NCI-H2107 (cell line): ENCODE data around the gene DNAJC22.
"Not testable (repeated sequence)": the region's sequence is repeated elsewhere in the genome, so short reads cannot be mapped to it uniquely, and the experiment has no call there.

ENCODE experiments used
- DNase-seq: peaks from one replicate; lab custom pipeline; 2025; lab: John Stamatoyannopoulos, UW

Gene DNAJC22

DNA sequence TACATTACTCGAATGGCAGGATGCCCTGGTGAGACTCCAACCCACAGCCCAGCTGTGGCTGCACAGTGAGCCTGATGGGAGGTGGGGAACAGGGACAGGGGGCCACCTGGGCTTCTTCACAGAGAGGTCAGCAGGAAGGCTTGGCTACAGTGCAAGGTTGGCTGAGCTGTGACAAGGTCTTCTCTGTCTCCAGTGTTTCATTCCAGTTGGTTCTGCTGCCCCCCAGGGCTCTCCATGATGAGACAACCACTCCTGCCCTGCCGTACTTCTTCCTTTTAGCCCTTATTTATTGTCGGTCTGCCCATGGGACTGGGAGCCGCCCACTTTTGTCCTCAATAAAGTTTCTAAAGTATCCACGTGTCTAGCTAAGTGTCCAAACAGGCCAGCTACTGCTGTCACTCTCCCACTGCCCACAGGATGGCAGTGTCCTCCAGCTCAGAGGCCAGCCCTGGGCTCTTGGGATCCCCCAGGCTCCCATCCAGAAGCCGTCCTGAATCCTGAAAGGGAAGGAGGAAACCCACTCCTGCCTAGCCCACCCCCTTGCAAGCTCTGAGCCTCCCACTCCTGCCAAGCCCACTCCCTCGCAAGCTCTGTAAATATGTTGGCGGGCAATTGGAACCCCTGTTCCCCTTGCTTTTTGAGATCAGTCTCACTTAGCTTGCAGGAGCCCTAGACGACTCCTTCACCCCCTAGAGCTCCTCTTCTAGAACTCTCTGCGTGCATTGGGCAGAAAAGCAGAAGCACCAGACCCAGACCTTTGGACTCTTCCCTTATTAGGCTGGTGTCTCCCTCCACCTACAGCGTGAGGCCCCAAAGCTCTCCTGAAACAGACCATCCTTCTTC, 15.1 kb upstream of the DNAJC22 start:
- DNase-seq: no peak

DNA sequence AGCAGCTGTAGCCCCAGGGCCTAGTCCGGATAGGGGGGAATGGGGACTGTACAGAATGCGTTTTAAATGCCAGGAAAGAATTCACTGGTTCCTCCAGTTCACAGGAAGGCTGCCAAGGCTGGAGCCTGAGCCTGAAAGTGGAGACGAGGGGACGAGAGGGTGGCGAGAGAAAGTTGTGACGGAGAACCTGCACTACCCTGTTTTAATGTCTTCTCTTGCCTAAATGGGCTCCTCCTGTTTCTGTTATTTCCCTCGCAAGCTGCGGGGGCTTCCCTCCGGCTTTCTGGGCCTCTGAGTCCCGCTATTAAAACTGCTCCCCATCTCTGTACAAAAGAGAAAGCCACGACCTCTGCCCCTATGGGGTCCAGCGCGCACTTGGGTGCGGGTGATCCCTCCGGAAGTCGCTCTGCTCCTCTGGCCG, 14.2 kb upstream of the DNAJC22 start:
- DNase-seq: no peak

DNA sequence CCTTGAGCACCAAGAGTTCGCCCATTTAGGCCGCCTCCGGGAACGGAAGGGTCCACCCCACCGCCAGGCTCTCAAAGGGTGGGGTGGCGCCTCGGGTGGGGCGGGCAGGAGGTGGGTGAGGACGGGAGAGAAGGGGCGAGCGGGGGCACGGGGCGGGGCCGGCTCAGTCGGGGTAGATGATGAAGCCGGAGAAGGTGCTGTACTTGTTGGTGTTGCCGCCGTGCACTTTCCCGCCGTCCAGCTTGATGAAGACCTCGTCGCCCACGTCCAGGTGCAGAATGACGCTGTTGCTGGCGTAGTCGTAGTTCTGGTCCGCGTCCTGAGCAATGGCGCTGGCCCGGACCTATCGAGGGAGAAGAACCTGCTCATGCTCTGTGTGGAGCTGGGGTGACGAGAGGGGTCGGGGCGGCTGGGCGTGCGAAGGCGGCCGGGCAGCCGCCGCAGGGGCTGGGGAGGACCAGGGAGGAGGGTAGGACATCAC, 13.8 kb upstream of the DNAJC22 start:
- DNase-seq: no peak

DNA sequence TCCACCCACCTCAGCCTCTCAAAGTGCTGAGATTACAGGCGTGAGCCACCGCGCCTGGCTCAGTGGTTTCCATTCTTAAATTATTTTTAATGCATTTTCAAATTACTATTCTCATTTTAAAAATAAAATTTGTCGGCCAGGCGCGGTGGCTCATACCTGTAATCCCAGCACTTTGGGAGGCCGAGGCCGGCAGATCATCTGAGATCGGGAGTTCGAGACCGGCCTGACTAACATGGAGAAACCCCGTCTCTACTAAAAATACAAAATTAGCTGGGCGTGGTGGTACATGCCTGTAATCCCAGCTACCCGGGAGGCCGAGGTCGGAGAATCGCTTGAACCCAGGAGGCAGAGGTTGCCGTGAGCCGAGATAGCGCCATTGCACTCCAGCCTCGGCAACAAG, 12.9 kb upstream of the DNAJC22 start:
- not testable (repeated sequence) for DNase-seq

DNA sequence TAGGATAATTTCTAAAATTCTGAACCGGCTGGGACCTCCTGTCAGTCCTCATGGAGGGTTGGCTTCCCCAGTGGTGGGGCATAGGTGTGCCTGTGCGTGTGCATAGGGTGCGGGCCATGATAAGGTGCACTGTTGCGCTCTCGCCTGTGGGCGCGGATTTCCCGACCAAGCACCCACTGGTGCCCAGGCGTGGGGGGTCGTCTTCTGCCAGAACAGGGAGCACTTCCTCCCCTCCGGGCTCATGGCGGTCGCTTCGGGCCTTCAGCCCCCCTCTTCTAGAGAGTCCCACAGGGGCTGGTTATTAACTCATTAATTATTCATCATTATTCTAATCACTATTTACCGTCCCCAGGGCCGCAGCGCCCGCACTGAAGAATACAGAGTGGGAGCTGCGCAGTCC, 12.5 kb upstream of the DNAJC22 start:
- no peak for DNase-seq

DNA sequence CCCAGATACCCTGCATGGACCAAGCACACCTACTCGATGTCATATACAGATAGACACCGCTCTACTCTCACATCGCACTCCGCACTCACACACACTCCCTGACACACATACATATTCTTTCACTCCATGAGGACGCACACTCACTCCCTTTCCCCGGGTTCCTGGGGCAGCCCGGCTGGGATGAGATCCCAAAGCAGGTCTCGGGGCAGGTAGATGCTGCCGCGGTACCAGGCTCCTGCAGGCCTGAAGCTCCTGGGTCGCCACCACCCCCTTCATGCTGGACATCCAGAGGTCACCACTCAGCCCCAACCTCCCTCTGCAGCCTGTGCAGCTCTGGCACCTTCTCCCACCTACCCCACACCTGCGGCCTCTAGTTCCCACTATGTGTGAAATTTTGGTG, 12.0 kb upstream of the DNAJC22 start:
- no peak for DNase-seq

DNA sequence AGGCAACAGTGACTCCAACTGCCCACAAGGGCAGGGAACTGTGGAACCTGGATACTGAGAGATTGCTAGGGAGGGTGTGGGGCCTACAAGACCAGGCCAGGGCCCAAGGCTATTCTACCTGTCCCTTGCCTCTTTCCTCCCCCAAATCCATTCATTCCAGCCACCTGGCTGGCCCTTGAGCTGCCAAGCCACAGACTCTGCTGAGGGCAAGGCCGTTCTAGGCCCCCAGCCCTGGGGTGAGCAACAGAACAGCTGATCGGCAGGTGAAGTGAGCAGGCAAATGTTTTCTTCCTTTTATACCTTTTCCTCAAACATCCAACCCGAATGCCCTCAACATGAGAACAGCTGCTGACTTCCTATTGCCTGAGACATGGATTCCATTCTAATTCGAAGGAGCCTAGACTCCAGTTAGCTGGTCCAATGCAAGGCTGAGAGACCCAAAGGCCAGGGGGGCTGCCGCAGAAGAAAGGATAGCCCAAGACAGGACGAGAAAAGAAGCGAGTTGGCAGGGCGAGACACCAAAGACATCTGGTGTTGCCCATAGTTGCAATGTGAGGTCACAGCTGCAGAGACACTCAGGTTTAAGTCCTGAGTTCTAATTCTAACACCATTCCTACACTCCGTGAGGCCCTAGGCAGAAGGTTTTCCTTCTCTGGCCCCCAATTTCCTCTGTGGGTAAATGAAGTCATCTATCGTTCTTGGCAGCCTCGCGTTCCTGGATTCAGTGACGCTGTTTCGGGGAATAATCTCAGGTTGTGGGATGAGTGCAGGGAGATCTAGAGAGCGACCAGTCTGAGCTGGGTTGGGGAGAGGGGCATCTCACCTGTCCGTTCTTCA, 11.4 kb upstream of the DNAJC22 start:
- DNase-seq: no peak

DNA sequence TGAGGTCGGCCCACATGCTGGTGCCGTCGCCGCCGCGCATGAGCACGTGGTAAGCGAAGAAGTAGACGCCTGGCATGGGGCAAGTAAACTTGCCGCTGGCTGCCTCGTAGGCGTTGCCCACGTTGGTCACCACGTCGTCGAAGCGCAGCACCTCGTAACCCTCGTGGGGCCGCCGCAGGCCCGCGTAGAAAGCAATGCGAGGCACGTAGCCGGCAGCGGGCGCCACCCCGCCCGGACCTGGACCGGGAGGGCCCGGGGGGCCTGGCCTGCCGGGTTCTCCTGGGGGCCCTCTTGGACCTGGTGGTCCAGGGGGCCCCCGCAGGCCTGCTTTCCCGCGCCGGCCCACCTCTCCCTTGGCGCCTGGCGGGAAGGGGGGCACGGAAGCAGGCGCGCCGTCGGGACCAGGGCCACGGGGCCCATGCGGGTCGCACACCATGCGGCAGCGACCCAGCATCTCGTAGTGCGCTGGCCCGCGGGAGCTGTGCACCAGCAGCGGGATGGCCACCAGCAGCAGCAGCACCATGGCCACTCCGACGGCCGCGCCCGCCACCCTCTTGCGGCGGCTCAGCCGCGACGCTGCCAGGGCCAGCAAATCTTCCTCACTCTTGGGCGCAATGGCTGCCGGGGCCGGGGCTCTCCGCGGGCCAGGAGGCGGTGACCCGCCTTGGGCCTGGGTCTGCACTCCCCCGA, 10.6 kb upstream of the DNAJC22 start:
- DNase-seq: no peak

DNA sequence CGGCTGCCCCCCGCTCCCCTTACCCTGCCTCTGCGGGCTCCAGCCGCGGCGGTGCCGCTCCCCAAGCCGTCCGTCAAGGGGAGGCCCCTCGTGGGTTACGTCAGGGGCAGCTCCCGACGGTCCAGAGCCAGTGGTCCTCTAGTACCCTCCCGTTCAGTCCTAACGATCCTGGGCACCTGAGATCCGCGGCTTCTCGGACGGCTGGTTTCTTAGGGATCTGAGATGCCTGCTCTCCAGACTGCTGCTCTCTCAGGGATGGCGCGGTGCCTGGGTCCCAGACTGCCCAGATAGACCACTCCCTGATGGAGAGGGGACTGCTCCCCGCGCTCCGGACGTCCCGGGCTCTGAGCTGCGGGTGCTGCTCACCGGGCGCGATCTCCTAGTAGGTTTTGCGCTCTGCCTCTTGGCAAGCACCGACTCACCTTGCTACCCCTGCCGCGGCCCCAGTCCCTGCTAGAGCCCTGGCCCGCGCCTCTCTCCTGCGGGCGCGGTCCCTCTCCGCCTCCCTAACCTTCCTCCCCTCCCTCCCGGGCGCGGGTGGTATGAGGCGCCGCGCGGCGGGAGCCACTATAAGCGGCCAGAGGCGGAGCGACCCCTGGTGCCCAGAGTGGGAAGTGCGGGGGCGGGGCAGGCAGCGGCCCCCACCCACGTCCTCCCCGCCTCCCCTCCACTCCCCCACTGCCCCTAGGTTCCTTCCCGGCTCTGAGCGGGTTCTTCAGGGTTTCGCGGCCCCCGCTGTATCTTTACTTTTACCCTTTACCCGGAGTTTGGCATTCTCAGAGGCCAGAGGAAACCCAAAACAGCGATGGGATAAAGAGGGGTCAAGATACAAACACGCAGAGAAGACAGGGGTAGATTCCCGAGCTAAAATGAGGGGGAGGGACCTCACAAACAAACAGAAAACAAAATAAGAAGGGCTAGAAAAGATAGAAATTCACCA, 9.8 kb upstream of the DNAJC22 start, which contains the start of gene C1QL4:
C1QL4 (minus strand) TSS at position 544 of the 940 bp plus-strand sequence. CDS start 711 bp downstream, outside the sequence.
- peak; percentile 43 for DNase-seq

DNA sequence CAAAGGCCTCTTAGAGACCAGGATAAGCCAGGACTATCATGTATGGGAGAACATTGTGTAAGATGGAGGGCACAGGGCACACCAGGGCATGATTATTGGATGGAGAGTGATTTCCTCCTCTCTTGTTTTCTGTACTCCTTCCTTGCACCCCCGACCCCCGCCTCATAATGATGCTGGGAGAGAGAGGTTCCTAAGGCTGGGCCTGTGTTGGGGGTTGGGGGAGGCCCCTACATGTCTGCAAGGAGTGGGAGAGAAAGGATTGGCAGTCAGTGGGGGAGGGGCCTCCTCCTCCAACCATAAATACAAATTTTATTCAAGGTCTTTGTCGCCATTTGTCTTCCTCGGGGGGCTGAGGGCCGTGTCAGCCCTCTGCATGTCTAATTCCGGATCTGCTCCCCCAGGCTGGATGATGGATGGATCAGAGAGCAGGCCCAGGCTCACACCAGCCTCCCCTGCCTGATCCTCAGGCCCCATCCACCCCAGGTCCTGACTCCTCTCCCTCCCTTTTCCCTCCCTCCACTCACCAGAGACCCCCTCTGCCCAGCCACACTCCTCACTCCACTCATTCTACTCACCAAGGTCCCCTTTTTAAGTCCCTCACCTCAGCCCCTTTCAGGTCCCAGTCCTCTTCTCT, 7.7 kb upstream of the DNAJC22 start:
- DNase-seq: no peak

DNA sequence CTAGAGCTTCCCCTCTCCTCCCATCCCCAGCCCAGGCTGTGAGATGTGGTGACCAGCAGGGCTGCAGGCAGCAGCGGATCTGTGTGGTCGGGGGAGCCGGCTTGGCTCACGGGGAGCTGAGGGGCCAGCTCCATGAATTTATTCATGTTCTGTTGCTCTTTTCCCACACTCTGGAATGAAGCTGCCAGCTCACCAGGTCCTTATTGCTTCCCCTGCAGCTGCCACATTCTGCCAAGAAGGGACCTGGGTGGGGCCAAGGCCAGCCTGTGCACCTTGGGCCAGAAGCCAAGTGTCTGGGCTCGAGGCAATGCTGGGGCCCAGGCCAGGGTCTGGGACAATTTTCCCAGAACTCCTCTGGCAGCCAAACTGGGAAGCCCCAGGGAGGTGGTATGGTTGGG, 7.2 kb upstream of the DNAJC22 start:
- no peak for DNase-seq

DNA sequence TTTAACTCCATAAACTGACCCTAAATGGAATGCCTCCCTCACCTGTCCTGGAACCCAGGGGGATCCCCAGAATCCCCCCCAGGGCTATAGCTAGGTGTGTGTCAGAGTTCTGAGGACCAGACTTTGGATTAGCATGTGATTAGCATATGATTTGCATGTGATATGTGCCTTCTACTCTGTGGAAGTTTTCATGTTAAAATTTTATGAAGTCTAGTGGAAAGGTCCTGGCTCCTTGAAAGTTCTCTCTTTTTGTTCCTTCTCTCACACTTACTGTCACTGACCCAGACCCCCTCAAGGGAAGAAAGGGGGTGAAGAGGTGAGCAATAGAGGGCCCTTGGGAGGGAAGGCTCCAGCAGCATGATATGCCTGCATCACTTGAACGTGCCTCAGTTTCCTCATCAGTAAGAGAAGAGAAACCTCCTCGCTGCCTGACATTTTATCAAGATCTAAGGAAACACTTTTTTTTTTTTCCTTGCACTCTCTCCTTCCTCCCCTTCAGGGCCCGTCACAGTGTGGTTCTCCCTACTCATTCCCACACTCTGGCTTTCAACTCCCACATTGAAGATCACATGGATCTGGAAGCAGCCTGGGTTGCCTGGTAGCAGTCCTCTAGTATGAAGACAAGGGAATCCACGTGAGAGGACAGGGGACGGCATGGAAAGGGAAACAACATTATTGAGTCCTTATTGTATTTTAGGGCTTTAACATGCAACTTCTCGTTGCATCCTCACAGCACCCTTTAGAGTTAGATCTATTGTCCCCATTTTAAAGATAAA, 6.4 kb upstream of the DNAJC22 start:
- no peak for DNase-seq

DNA sequence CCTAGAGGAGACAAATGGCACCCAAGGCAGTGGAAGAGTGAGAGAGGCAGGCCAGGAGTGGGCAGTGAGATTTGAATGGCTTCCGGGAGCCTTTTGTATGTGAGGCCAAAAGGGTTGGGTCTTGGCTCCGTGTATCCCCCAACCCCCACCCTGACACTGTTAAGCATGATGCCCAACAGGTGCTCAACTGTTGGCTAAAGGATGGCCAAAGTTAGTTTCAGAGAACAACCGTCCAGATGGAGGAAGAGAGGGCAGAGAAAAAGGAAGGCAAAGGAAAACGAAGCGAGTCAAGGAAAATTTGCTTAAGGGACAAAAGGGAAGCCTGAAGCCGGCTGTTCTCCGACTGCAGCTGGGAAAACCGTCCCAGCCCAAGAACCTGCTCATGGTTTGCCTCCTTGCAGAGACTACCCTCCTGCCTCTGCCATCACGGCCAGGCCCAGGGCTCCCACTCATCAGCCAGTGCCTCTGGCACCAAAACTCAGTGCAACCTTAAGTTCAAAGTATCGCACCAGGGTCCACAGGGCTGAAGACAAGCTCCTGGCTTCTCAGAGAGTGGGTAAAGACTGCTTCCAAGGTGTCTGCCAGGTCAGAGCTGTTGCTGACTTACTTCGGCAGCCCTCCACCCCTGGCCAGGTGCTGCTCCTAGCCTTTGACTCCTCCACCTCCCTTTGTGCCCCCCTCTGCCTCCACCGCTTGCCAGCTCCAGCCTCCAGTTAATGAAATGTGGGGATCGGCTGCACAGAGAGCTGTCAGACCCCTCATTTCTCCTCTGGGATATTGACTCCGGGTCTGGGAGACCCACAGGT, 5.5 kb upstream of the DNAJC22 start:
- DNase-seq: no peak

DNA sequence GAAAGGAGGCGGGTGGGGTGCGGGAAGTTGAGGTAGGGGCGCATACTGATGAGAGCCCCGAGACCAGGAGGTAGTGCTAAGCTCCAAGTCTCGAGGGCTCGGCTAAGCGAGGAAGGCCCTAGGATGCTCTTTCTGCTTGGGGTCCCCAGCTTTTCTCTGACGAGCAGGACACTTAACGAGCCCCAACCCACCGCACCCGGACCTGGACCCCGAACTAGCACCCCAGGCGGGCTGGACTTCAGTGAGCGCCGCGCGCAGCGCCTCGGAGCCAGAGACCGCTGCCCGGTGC, 5.0 kb upstream of the DNAJC22 start:
- DNase-seq: no peak

DNA sequence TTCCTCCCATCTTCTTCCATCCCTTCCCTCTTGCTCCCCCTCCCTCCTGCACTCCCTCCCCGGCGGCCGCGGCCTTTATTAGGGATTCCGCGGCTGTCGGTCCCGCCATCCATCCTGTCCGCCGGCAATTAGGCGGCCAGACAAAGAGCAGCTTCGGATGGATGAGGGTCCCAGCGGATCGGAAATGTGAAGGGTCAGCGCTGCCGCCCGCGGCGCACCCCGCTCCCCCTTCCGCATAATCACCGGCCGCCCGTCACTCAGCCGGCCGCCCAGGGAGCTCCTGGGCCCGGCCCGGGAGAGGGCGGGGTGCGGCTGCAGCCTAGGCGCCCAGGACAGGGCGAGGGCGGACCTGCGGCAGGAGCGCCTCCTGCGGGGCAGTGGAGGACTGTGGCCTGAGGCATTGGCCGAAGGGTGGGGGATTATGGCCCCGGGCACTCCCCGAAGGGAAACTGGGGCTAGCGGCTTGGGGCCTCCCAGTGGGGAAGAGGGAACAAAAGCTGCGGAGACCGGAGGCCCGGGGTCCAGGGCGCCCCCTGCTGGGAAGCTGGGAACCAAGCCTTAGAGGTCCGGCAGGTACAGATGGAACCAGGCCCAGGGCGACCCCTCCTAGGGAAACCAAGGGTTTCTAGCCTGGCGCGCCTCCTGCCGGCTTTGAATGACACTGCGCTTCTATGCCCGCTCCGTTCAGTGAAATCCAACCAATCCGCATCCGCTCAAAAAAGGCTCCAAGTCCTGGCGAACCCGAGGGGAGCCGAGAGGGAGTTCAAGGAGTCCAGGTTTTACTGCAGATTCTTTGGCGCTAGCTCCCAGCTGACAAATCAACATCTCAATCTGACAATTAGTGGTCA, 4.4 kb upstream of the DNAJC22 start:
- DNase-seq: peak; percentile 77

DNA sequence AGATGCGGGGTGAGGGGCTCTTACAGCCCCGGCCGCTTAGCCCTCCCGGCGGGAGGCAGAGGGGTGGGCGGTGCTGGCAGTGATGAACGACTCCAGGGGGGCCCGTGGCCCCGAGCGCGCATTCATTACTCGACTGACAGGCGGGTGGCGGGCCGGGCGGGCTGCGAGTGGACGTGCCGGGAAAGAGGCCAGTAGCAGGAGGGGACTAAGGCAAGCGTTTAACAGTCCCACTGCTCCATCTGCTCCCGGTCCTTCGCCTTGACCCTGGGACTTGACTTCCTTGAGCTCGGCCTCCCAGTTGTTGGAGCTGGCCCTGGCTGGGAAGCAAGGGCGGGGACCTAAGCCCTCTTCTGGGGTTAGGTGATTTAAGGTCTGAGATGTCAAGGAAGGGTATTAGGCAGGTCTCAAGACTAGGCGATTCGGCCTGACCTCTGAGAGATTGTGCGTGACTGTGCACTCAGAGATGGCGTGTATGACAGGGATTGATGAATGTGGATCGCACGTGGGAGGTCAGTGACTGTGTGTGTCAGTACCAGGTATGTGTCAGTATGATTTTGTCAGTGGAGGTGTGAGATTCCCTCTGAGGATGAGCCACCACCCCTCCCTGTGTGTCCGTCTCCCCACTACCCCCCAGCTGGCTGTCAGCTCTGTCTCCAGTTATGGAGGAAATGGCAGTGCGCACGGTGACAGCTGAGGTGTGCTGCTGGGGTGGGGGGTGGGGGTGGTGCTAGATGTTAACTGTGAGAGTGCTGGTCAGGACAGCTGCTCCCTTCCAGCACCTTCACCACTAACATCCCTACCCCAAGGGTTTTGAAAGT, 3.6 kb upstream of the DNAJC22 start:
- no peak for DNase-seq

DNA sequence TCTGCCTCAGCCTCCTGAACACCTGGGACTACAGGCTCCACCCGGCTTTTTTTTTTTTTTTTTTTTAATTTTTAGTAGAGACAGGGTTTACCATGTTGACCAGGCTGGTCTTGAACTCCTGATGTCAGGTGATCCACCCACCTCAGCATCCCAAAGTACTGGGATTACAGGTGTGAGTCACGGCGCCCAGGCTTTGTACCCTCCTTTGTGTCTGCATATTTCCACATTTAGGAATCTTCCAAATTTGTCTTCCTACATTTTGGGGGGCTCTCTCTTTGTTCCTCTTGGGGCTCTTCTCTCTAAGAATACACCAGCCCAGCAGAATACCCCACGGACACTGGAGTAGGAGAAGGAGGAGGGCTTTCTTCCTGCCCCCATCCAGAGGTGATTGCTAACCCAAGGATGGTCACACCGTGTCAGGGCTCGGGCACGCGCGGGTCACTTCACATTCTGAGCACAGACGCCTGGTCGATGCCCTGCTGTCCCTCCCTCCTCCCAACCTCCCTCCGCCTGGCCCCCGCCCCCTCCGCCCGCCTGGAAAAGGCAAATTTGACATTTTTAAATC, 2.1 kb upstream of the DNAJC22 start:
- DNase-seq: no peak
